Right atrium auricular region (tissue), 2 donors: ENCODE data around the gene ADARB2. TPM values are rescaled to one million over a fixed set of nuclear protein-coding genes. Genes with fewer than 3 reads are reported as not detected.

Experiments
- DNase-seq: peaks from one replicate; pipeline ENCODE4 v3.0.0-alpha.2; 2019; ENCODE audit warnings: low spot score
- H3K27ac ChIP-seq, 2 donors: fragments of 200-600 bp; sonication (generic); 1 replicate in 1 of 2; 2 replicates in 1 of 2; pipeline ENCODE4 v1.5.1; 2016 to 2019
- H3K27me3 ChIP-seq, 2 donors: fragments of 200-600 bp; sonication (generic); one replicate each; pipeline versions ENCODE4 v1.5.1 to v1.6.0; 2017 to 2019
- H3K36me3 ChIP-seq: fragments of 200-600 bp; sonication (generic); one replicate; pipeline ENCODE4 v1.5.1; 2016
- H3K4me1 ChIP-seq, 2 donors: fragments of 200-600 bp; sonication (generic); one replicate each; pipeline versions ENCODE4 v1.5.1 to v1.6.0; 2017 to 2019
- H3K4me3 ChIP-seq, 2 donors: fragments of 200-600 bp; sonication (generic); 1 replicate in 1 of 2; 2 replicates in 1 of 2; pipeline ENCODE4 v1.5.1; 2017 to 2019; ENCODE audit warnings: mild to moderate bottlenecking in 1 of 2, moderate library complexity in 1 of 2
- H3K9me3 ChIP-seq, 2 donors: fragments of 200-600 bp; sonication (generic); one replicate each; pipeline ENCODE4 v1.5.1; 2019
- total RNA-seq, 2 donors: library from RNA; depleted of rRNA; stranded (reverse); fragments of >200 nt; gene quantifications; one replicate each; pipeline ENCODE4 v1.1.0, GENCODE V29; 2016
- TF ChIP-seq, protein P1 (sequence below), 2 donors: fragments of 200-600 bp; sonication (generic); IDR thresholded peaks; one replicate each; pipeline ENCODE4 v1.5.1; 2019; ENCODE audit warnings: antibody characterized with exemption in 2 of 2

The ADARB2 gene
- total RNA-seq, 2 donors from 2014 or later = 0.33 to 0.71 TPM

DNA sequence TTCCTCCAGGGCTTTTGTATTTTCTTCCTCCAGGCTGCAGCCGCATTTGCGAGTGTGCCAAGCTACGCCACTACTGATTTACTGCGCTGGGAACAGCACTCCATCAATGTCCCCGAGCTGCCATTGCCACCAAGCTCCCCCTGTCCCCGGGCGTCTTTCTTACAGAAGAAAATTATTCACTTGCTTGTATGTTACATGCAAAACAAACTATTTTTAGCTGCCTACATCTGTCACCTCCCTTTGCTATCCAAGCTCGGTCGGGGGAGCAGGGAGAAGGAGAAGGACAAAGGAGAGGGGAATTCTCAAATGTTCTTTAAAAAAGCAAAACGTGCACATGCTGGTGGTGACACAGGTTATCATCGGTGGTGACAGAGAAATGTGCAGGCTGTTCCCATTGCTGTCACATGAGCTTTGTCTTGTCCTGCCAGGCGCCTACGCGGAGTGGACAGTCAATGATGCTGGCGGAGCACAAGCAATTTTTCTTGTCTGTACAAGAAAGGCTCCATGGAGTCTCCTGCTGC lies 93.1 kb downstream of the ADARB2 start:
- Histone ChIP-seq H3K4me1 (no peaks in the 10 kb centered on the region), H3K27me3 (no peaks in the 10 kb centered on the region), H3K9me3 (no peaks in the 10 kb centered on the region), H3K27ac (no peak overlapping the region), H3K4me3 (no peak overlapping the region), H3K36me3 (no peaks in the 10 kb centered on the region)
- TF ChIP-seq, protein P1, sequence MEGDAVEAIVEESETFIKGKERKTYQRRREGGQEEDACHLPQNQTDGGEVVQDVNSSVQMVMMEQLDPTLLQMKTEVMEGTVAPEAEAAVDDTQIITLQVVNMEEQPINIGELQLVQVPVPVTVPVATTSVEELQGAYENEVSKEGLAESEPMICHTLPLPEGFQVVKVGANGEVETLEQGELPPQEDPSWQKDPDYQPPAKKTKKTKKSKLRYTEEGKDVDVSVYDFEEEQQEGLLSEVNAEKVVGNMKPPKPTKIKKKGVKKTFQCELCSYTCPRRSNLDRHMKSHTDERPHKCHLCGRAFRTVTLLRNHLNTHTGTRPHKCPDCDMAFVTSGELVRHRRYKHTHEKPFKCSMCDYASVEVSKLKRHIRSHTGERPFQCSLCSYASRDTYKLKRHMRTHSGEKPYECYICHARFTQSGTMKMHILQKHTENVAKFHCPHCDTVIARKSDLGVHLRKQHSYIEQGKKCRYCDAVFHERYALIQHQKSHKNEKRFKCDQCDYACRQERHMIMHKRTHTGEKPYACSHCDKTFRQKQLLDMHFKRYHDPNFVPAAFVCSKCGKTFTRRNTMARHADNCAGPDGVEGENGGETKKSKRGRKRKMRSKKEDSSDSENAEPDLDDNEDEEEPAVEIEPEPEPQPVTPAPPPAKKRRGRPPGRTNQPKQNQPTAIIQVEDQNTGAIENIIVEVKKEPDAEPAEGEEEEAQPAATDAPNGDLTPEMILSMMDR (IDR thresholded peaks at IDR 0.05) = no peak
- DNase-seq = no peak

DNA sequence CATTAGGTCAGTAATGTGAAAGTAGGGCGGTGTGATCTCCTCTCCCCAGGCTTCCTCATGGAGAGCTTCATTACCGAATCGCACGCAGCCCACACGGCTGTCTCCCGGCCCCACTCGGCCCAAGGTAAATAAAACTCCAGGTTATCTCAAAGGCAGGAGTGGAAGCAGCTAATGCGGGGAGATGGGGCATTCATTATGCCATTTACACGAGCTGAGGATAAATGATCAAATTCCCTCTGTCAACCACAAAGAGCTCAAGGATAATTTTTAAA lies 93.5 kb downstream of the ADARB2 start:
- no peaks in the 10 kb centered on the region for H3K9me3 ChIP-seq
- peak; percentile 26 for DNase-seq
- TF ChIP-seq, protein P1 (IDR thresholded peaks at IDR 0.05) = no peak
- no peaks in the 10 kb centered on the region for H3K4me1 ChIP-seq
- H3K4me3 ChIP-seq = no peak overlapping the region
- H3K27me3 ChIP-seq = no peaks in the 10 kb centered on the region
- no peak overlapping the region for H3K27ac ChIP-seq
- H3K36me3 ChIP-seq = no peaks in the 10 kb centered on the region

DNA sequence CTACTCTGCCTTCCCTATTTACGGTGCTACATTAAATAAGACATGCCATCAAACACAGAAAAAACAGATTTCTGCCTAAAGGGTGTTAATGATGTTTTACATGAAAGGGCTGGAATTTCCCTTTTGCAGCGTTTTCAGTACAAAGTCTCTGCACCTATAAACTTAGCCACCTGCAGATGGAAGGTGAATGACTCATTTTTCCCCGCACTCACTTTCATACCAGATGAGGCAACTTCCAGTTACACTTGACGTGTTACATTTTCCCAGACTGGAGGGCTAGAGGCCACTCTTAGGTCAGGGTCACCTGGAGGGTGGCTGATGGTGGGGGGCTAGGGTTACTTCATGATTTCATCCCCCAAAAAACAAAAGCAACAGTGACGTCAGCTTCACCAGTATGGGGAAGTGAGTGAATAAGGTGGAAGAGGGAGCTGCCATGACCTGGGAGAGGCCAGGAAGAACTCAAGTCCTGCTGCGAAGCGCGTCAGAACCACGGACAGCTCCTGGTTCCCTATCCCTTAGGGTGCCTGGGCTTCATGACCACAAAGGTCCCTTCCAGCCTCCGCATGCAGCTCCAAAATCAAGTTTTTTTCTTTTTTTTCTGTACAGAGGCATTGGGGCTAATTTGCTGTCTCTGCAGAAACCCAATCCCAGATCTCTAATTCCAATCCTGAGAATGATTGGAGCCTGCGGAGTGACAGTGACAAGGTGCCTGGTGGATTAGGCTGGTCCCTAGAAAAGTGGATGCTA lies 94.0 kb downstream of the ADARB2 start:
- Histone ChIP-seq H3K27ac (no peak overlapping the region), H3K4me3 (no peak overlapping the region), H3K36me3 (no peaks in the 10 kb centered on the region), H3K9me3 (no peaks in the 10 kb centered on the region), H3K27me3 (no peaks in the 10 kb centered on the region), H3K4me1 (no peaks in the 10 kb centered on the region)
- peak; percentile 40 for DNase-seq
- TF ChIP-seq, protein P1 (IDR thresholded peaks at IDR 0.05) = no peak

DNA sequence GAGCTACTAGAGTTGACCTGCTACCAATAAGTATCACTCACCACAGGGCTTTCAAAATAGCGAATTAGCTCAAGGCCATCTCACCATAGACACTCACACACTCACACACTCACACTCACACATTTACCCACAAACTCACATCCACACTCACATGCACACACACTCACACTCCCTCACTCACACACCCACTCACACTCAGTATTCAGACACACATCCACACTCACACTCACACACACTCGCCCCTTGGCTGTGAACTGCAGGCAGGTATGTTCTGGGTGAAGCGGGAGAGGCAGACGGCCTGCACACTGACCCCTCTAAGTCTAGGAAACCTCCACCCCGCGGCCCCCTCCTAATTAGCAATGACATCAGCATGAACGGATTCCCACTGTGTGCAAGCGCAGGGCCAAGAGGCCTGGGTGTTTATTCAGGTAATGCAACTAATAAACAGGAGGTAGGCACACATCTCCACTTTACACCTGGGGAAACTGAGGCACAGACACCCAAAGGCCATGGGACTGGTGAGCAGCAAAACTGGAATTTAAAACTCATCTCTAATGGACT lies 94.6 kb downstream of the ADARB2 start:
- Histone ChIP-seq H3K36me3 (no peaks in the 10 kb centered on the region), H3K4me1 (no peaks in the 10 kb centered on the region), H3K4me3 (no peak overlapping the region), H3K27ac (no peak overlapping the region), H3K9me3 (no peaks in the 10 kb centered on the region), H3K27me3 (no peaks in the 10 kb centered on the region)
- DNase-seq = peak; percentile 50
- TF ChIP-seq, protein P1 (IDR thresholded peaks at IDR 0.05) = no peak

DNA sequence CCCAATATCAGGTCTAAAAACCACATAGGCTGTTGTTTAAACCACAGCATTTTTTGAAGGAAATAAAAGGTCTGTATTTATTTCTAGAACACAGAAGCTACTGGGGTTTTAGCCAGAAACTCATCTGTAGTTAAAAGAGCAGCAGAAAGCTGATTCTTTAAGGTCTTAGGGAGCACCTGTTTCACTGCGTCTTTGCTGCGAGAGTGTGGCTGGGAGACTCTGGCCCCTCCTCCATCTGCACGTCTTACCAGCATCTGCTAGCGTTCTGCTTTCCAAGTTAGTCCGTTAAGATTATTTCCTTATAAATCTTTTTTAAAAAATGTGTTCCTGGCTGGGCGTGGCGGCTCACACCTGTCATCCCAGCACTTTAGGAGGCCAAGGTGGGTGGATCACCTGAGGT lies 95.9 kb downstream of the ADARB2 start:
- Histone ChIP-seq H3K27ac (no peak overlapping the region), H3K4me3 (no peak overlapping the region), H3K4me1 (no peaks in the 10 kb centered on the region), H3K9me3 (no peaks in the 10 kb centered on the region), H3K27me3 (no peaks in the 10 kb centered on the region), H3K36me3 (no peaks in the 10 kb centered on the region)
- no peak for DNase-seq
- TF ChIP-seq, protein P1 (IDR thresholded peaks at IDR 0.05) = no peak
